HCT116 (cell line): Measurements from ENCODE around the gene HCN4. TPM values are rescaled to one million over a fixed set of nuclear protein-coding genes. Genes with fewer than 3 reads are reported as not detected.

Experiments
- ATAC-seq: fragments of 200-7000 bp; cut with Tn5 transposase; 2 replicates; pipeline ENCODE4 v1.9.1; 2020; ENCODE audit warnings: mild to moderate bottlenecking, moderate library complexity
- BruUV-seq: library from RNA; stranded (reverse); fragments of 400-500 nt; replicated peaks from 2 replicates; lab custom pipeline; 2021; lab: Mats Ljungman, UMichigan
- CTCF ChIA-PET: fragments of 300-600 bp; sonication (Branson Sonifier 250); formaldehyde crosslinking; loops from one replicate; lab custom pipeline; 2021; ENCODE audit warnings: antibody characterized with exemption; lab: Charles Lee
- POLR2A ChIA-PET: fragments of 300-600, 350-600 bp; sonication (Branson Sonifier 250); formaldehyde crosslinking; loops from one replicate; lab custom pipeline; 2021; ENCODE audit warnings: antibody characterized with exemption; lab: Charles Lee
- RAD21 ChIA-PET, 2 experiments: fragments of 300-600 bp; sonication (Branson Sonifier 250); formaldehyde crosslinking; loops; one replicate each; lab custom pipeline; 2023; ENCODE audit warnings: low total read pairs in 2 of 2; ENCODE audit not compliant: uncharacterized antibody in 2 of 2, unreplicated experiment in 2 of 2, low non-redundant PET in 1 of 2; lab: Charles Lee
- DNase-seq: peaks from one replicate; pipeline ENCODE4 v3.0.0-alpha.2; 2010; ENCODE audit warnings: low read depth, low spot score
- H2AFZ ChIP-seq: fragments of 200-600 bp; shearing (Covaris generic), sonication (generic); 2 replicates; pipeline ENCODE4 v1.6.1; 2017; ENCODE audit warnings: low read depth, mixed run types, mixed read lengths, antibody characterized with exemption, low read length; ENCODE audit not compliant: poor library complexity, severe bottlenecking
- H3K27ac ChIP-seq: 2 replicates; pipeline ENCODE4 v1.5.1; 2012; ENCODE audit warnings: low read depth, low read length
- H3K27me3 ChIP-seq: fragments of 200-600 bp; sonication (generic); 2 replicates; pipeline ENCODE4 v1.6.1; 2016; ENCODE audit warnings: mixed run types, low read length, mixed read lengths; ENCODE audit not compliant: insufficient read depth
- H3K36me3 ChIP-seq, 2 experiments: fragments of 200-500 bp in 1 of 2; fragments of 200-600 bp in 1 of 2; sonication (Bioruptor generic) in 1 of 2; sonication (generic) in 1 of 2; 2 replicates each; pipeline versions ENCODE4 v1.5.1 to v1.6.1; 2014 to 2016; ENCODE audit warnings: low read length in 2 of 2, inconsistent platforms in 1 of 2, mixed read lengths in 1 of 2, mixed run types in 1 of 2; ENCODE audit not compliant: insufficient read depth in 2 of 2, control insufficient read depth in 1 of 2
- H3K4me1 ChIP-seq, 2 experiments: fragments of 200-600 bp in 1 of 2; sonication (generic) in 1 of 2; 2 replicates each; pipeline versions ENCODE4 v1.5.1 to v1.6.1; 2012 to 2017; ENCODE audit warnings: low read length in 2 of 2, inconsistent platforms in 1 of 2, mild to moderate bottlenecking in 1 of 2, mixed read lengths in 1 of 2, mixed run types in 1 of 2, moderate library complexity in 1 of 2; ENCODE audit not compliant: insufficient read depth in 2 of 2, control insufficient read depth in 1 of 2
- H3K4me2 ChIP-seq: fragments of 200-600 bp; sonication (generic); 2 replicates; pipeline ENCODE4 v1.6.1; 2017; ENCODE audit warnings: mixed run types, low read length, mixed read lengths
- H3K4me3 ChIP-seq, 2 experiments: fragments of 200-600 bp in 1 of 2; sonication (generic) in 1 of 2; replicated peaks in 1 of 2; 2 replicates each; pipeline ENCODE4 v1.5.1; 2011 to 2016; ENCODE audit warnings: low read length in 2 of 2, control low read depth in 1 of 2, low read depth in 1 of 2, mild to moderate bottlenecking in 1 of 2, mixed read lengths in 1 of 2, mixed run types in 1 of 2
- H3K79me2 ChIP-seq: fragments of 200-600 bp; sonication (generic); 2 replicates; pipeline ENCODE4 v1.6.1; 2017; ENCODE audit warnings: mild to moderate bottlenecking, mixed run types, low read length, moderate library complexity, mixed read lengths; ENCODE audit not compliant: insufficient read depth
- H3K9ac ChIP-seq: fragments of 200-600 bp; sonication (generic); 2 replicates; pipeline ENCODE4 v1.6.1; 2016; ENCODE audit warnings: low read length, mixed read lengths
- H3K9me2 ChIP-seq: fragments of 200-600 bp; sonication (generic), shearing (Covaris generic); 2 replicates; pipeline ENCODE4 v1.6.1; 2017; ENCODE audit warnings: mixed run types, mild to moderate bottlenecking, moderate library complexity; ENCODE audit not compliant: insufficient read depth
- H3K9me3 ChIP-seq, 2 experiments: fragments of 200-500 bp in 1 of 2; fragments of 200-600 bp in 1 of 2; sonication (Bioruptor generic) in 1 of 2; sonication (generic) in 1 of 2; 2 replicates each; pipeline ENCODE4 v1.6.1; 2014 to 2017; ENCODE audit warnings: low read length in 2 of 2, mixed read lengths in 2 of 2, inconsistent platforms in 1 of 2, low read depth in 1 of 2, mild to moderate bottlenecking in 1 of 2, mixed run types in 1 of 2, moderate library complexity in 1 of 2; ENCODE audit not compliant: control insufficient read depth in 1 of 2, insufficient read depth in 1 of 2
- H4K20me1 ChIP-seq: fragments of 200-600 bp; sonication (generic), shearing (Covaris generic); 2 replicates; pipeline ENCODE4 v1.6.1; 2017; ENCODE audit warnings: mixed run types, mild to moderate bottlenecking, moderate library complexity; ENCODE audit not compliant: insufficient read depth
- CEBPB ChIP-seq: IDR thresholded peaks from 2 replicates; pipeline ENCODE4 v1.6.1; 2012; ENCODE audit warnings: low read depth
- CTCF ChIP-seq, 3 experiments: fragments of 200-600 bp in 1 of 3; sonication (generic) in 1 of 3; IDR thresholded peaks in 2 of 3; conservative IDR thresholded peaks in 1 of 3; 2 replicates each; pipeline ENCODE4 v1.5.1; 2012 to 2017; ENCODE audit warnings: low read depth in 2 of 3, low read length in 2 of 3, antibody characterized with exemption in 1 of 3, borderline replicate concordance in 1 of 3, control low read depth in 1 of 3, mild to moderate bottlenecking in 1 of 3, mixed read lengths in 1 of 3, mixed run types in 1 of 3, moderate library complexity in 1 of 3; ENCODE audit not compliant: insufficient read depth in 1 of 3
- FOSL1 ChIP-seq: IDR thresholded peaks from 2 replicates; pipeline ENCODE4 v1.6.1; 2012; ENCODE audit warnings: low read depth
- RAD21 ChIP-seq: IDR thresholded peaks from 2 replicates; pipeline ENCODE4 v1.6.1; 2012; ENCODE audit warnings: low read depth, mild to moderate bottlenecking
- SP1 ChIP-seq: IDR thresholded peaks from 2 replicates; pipeline ENCODE4 v1.6.1; 2012; ENCODE audit warnings: low read depth
- TCF7L2 ChIP-seq: IDR thresholded peaks from 2 replicates; pipeline ENCODE4 v1.7.0; 2011; ENCODE audit warnings: borderline replicate concordance, inconsistent platforms; ENCODE audit not compliant: insufficient read depth, insufficient read length; ENCODE audit errors: extremely low read depth
- ZFX ChIP-seq: fragments of 450-650 bp; IDR thresholded peaks from 2 replicates; pipeline ENCODE4 v1.6.1; 2017
- intact Hi-C: fragments of 100-400 bp; cut with micrococcal nuclease; formaldehyde crosslinking; loops from 2 replicates; pipeline ENCODE4 v1.10.0; 2022
- total RNA-seq: library from RNA; stranded (reverse); gene quantifications from one replicate; pipeline ENCODE4 v1.2.1, GENCODE V29; 2021; ENCODE audit not compliant: unreplicated experiment

The HCN4 gene
- total RNA-seq, 1 experiment from 2014 or later, result 1.7 TPM

GRCh38 chr15:73284090-73284716 lies 84.6 kb downstream of the HCN4 start:
- H3K9me2 ChIP-seq, result no peaks in the 10 kb centered on the region
- H4K20me1 ChIP-seq, result no peaks in the 10 kb centered on the region
- no peak for DNase-seq
- ChIA-PET CTCF (interaction anchor here (1.1 kb wide), 1 partner anchor 416 kb away, joined by 3 read pairs; no protein-coding TSS in a partner anchor), POLR2A (no interaction called here), RAD21 (no interaction called here)
- no peaks in the 10 kb centered on the region for H3K4me1 ChIP-seq
- intact Hi-C loops, result loop anchor here (1.0 kb wide), 2 partner anchors 416 to 624 kb away; no protein-coding TSS in a partner anchor
- BruUV-seq, result no TSS peak
- H3K27me3 ChIP-seq, result no peaks in the 10 kb centered on the region
- no peaks in the 10 kb centered on the region for H3K79me2 ChIP-seq
- no peak overlapping the region for H3K27ac ChIP-seq
- H3K36me3 ChIP-seq, result peaks cover 0 to under 1% of the 10 kb centered on the region in 2 experiments; a peak in 2 of 4 replicates
- no peak overlapping the region for H2AFZ ChIP-seq
- no peak overlapping the region for H3K4me3 ChIP-seq
- ATAC-seq, result 0 out of 2 replicates have a peak, but pooled peaks have one; percentile 36
- no peaks in the 10 kb centered on the region for H3K9me3 ChIP-seq
- no peak overlapping the region for H3K4me2 ChIP-seq
- H3K9ac ChIP-seq, result no peak overlapping the region
- TF ChIP-seq FOSL1 (no peak), SP1 (no peak), TCF7L2 (no peak), CEBPB (no peak), RAD21 (peak; percentile 55), CTCF (IDR thresholded peaks at IDR 0.05 in 2 of 3, conservative IDR thresholded peaks at IDR 0.05 in 1 of 3; ENCODE audit: borderline replicate concordance in 1 of 3, insufficient read depth in 1 of 3, low read depth in 2 of 3, low read length in 2 of 3) (peak; percentile 14 to 47 (median 30); a peak in 4 of 6 replicates)

GRCh38 chr15:73283366-73283962 lies 85.3 kb downstream of the HCN4 start:
- RAD21 ChIA-PET, result no interaction called here
- Histone ChIP-seq H3K4me1 (no peaks in the 10 kb centered on the region), H3K36me3 (no peaks in the 10 kb centered on the region; a peak in 1 of 4 replicates), H3K4me2 (no peak overlapping the region), H3K27ac (no peak overlapping the region), H3K4me3 (no peak overlapping the region), H3K9me3 (no peaks in the 10 kb centered on the region), H2AFZ (no peak overlapping the region), H3K79me2 (no peaks in the 10 kb centered on the region), H3K9ac (no peak overlapping the region), H3K9me2 (no peaks in the 10 kb centered on the region), H4K20me1 (no peaks in the 10 kb centered on the region), H3K27me3 (no peaks in the 10 kb centered on the region)
- TF ChIP-seq ZFX, result no peak; the same call in 1 of the 2 replicates
- ATAC-seq (no peak), DNase-seq (no peak)
- intact Hi-C loops, result no loop called here
- no TSS peak for BruUV-seq
- POLR2A ChIA-PET, result no interaction called here
- CTCF ChIA-PET, result no interaction called here
